ENCODE measurements around the gene LLGL1.

The LLGL1 gene

GRCh38 chr17:18278867-18279266, 53.4 kb downstream of the LLGL1 start:
- no peak for DNase-seq

GRCh38 chr17:18280249-18280648, 54.8 kb downstream of the LLGL1 start:
- DNase-seq: no peak

DNA sequence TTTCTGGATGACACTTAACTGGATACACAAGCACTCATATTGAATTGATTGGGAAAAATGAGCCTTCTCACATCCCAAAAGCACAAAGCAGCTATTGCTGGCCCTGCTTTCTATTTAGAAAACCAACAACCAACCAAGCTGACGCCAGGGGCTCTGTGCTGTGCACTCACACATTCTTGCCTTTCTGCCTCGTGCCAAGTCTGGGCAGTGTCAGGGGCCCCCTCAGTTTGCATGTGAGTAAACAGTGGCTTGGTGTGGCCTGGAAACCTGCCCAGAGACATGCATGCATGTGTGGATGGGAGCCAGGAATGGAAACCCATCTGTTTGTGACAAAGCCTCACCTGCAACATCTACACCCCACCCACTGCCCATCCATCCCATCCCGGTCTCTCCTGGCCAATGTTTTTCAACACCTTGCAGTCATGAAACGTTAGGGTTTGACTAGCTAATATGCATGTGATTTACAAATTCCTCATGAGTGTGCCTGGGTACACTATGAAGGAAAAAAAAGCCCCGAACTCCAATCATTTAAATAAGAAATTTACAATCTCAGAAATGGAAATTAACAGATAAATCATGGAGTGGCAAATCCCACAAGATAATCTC, 55.4 kb downstream of the LLGL1 start:
- DNase-seq: no peak

DNA sequence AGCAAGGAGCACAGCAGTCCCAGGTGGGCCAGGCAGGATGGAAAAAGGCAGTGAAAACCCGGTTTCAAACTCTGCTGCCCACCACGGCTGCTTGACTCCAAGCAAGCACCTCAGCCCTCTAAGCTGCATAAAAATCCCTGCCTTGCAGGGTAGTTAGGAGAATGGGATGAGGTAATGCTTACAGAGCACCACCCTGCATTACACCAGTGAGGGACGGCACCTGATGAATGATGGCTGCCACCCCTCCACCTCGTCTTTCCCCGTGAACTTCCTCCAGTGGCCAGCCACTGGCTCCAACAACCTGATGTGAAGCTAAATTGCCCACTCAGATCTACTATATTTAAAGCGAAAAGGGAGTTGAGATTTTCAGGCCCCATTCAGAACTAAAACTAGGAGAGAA, 56.4 kb downstream of the LLGL1 start:
- DNase-seq: no peak

DNA sequence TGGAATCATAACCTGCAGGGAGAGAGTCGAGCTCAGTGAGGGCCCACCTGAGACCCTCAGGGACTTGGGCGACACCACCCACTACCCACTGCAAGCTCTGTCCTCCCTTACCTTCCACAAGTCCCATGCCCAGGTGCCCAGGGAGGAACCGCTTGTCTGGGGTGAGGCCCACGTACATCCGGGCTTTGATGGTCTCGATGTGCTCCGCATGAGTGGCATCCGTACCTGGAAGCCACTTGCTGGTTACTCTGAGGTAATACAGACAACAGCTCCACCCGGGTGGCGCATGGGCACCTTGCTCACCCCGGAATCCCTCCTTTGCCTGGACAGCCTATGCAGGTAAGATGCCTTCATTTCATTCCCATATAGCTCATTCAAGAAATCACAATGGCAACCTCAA, 59.9 kb downstream of the LLGL1 start:
- no peak for DNase-seq

DNA sequence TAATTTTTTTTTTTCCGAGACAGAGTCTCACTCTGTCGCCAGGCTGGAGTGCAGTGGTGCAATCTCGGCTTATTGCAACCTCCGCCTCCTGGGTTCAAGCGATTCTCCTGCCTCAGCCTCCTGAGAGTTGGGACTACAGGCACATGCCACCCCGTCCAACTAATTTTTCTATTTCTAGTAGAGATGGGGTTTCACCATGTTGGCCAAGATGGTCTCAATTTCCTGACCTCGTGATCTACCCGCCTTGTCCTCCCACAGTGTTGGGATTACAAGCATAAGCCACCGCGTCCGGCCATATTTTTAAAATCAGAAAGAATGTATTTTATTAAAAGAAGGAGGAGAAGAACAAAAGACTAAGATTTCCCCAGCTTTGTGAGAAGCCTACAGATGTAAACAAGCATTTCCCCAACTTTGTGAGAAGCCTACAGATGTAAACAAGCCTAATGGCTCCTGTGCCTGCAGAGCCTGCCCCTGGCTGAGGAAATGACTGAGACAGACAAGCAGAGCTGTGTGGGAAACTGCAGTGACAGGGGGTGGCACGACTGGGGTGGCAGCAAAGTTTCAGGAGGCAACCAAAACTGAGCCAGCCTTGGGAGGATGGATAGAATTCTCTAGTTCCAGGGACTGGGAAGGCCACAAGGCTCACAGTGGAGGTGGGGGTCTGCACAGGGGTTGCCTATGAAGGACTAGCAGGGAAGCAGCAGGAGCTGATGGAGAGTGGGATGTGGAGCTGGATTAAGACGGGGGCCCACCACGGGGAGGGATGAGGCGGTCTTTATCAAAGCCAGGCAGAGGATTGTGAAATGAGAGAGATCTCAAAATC, 66.5 kb downstream of the LLGL1 start:
- DNase-seq: no peak

Measured in retina (tissue), 1 donor.